Activated naive CD8-positive, alpha-beta T cell treated with anti-CD3 and anti-CD28 coated beads, Interleukin-2, amount 50 U/mL, for 16 hours (primary cell): ENCODE data around the gene TMEM269.
A peak's percentile ranks its signal among the peaks of the same experiment; 100 is the strongest.

Experiments
- DNase-seq: peaks from one replicate; pipeline ENCODE4 v3.0.0-alpha.2; 2020; ENCODE audit warnings: low read depth, low spot score

The TMEM269 gene

DNA sequence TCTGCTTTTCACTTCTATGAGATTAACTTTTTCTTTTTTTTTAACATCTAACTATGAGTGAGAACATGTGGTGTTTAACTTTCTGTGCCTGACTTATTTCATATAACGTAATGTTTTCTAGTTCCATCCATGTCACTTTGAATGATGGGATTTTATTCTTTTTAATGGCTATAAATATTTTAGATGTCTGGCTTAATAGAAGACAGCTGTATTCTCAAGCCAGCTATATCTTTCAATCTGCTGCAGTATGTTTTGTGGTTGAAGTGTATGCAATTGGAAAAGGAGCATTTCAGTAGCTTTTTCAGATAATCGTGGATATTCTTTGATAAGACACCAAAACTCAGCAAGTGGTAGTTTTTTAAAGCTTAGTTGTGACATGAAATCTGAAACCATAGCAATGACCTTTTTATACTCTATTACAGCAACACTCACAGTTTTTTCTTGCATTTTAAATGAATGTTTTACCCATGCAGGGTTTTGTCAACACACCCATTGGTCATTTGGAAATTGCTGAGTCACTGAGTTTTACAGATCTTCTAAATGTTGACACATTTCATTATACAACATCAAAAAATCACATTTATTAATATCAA, 38.1 kb downstream of the TMEM269 start:
- no peak for DNase-seq

- no peak for DNase-seq
Observed at GRCh38 chr1:42824481-42825035, 39.8 kb downstream of the TMEM269 start.

- no peak for DNase-seq
Observed at GRCh38 chr1:42825036-42825851, 40.5 kb downstream of the TMEM269 start.

DNA sequence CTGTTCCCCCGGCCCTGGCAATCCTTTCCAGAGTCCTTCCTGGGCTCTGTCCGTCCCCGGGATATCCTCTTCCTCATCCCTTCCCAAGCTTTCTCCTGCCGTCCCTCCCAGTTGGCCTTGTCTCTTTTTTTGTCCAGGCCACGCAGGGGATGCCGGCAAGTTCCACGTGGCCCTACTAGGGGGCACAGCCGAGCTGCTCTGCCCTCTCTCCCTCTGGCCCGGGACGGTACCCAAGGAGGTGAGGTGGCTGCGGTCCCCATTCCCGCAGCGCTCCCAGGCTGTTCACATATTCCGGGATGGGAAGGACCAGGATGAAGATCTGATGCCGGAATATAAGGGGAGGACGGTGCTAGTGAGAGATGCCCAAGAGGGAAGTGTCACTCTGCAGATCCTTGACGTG, 45.8 kb downstream of the TMEM269 start:
- DNase-seq = no peak

DNA sequence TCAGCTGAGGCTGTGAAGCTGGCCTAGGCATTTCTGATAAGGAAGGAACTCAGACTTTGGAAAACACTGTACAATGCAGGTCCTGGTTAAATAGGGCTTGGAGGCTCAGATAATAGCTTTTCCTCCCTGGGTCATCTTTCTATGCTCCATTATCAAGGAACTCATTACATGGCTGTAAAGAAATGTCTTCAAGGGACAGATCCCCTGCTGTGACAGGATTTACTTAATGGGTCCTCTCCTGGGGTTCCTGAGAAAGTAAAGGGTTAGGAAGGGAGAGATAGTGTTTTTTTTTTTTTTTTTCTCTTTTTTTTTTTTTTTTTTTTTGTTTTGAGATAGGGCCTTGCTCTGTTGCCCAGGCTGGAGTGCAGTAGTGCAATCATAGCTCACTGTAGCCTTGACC, 46.5 kb downstream of the TMEM269 start:
- DNase-seq = no peak

GRCh38 chr1:42832641-42833240, 48.0 kb downstream of the TMEM269 start:
- no peak for DNase-seq

DNA sequence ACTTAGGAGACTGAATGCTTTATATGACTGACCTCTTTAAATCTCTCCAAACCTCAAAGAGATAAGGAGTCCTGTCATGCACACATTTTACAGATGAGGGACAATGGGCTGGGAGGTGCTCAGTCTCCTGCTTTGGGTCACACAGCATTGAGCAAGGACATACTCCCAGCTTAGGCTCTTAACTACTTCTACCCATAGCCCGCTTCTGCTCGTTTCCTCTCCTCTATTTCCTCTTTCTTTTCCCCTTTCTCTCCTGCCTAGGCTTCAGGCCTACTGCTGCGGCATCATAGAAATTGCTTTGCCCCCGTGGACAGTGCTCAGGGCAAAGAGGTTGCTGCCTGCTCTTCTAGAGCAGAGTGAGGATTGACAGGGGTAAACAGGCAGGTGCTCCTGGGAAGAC, 49.2 kb downstream of the TMEM269 start:
- DNase-seq = no peak

GRCh38 chr1:42834803-42835202, 50.0 kb downstream of the TMEM269 start:
- DNase-seq = no peak

DNA sequence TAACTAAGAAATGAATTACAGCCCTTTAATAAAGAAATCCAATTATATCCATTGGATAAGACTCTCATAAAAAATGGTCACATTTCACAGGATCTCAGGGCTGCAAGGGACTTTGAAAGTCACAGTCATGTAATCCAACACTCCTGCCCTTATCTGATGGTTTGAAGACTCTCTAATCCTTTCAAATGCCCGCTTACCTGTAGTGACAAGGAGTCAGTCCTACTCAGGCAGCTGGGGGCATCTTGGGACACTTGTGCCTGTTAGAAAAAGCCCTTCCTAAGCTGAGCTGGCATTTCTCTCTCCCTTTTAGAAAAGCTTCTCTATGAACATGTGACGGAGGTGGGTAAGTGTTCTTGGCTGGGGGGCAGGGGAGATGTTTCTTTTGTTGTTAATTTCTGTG, 50.6 kb downstream of the TMEM269 start:
- no peak for DNase-seq

- no peak for DNase-seq
Observed at GRCh38 chr1:42837709-42838108, 52.9 kb downstream of the TMEM269 start.

- no peak for DNase-seq
Observed at GRCh38 chr1:42838482-42839190, 53.8 kb downstream of the TMEM269 start.

DNA sequence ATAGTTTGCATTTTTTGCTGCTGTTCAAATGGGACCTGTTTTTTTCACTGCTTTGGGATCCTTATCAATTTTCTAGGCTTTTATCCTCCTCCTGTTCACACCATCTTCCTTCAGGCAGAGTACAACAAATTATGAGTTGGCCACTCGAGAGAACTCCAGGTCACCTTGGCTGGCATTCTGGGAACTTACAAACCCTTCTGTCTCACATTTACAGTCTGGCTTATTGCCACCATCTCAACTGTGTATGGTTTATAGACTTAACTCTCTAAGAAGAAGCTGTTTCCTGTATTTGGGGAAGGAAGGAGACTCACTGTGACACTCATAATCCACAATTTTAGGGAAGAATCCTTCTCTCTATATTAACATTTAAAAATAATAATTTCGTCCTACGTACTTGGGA, 56.2 kb downstream of the TMEM269 start:
- DNase-seq = no peak

DNA sequence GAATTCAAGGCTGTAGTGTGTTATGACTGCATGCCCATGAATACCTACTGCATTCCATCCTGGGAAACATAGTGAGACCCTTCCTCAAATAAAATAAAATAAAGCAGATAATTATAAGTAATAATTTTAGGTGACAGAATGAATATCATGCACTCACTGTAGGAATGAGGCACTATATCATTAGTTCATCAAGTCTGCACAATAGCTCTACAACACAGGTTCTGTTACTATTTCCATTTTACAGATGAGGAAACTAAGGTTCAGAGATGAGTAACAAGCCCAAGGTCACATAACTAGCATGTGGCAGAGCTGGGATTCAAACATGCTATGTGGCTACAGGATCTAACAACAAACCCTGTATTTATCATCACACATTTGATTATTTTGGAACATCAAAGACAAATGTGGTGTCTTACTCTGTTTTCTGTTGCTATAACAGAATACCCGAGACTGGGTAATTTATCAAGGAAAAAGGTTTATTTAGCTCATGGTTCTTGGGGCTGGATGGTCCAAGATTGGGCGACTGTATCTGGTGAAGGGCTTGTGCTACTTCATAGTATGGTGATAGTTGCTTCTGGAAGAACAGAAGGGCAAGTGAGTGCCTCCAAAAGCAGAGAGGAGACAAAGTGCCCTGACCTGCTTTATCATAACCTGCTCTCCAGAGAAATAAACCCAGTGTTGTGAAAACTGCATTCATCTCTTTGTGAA, 56.8 kb downstream of the TMEM269 start:
- DNase-seq = no peak

GRCh38 chr1:42844592-42845140, 59.9 kb downstream of the TMEM269 start:
- DNase-seq = no peak

GRCh38 chr1:42845193-42845592, 60.4 kb downstream of the TMEM269 start:
- DNase-seq = no peak

DNA sequence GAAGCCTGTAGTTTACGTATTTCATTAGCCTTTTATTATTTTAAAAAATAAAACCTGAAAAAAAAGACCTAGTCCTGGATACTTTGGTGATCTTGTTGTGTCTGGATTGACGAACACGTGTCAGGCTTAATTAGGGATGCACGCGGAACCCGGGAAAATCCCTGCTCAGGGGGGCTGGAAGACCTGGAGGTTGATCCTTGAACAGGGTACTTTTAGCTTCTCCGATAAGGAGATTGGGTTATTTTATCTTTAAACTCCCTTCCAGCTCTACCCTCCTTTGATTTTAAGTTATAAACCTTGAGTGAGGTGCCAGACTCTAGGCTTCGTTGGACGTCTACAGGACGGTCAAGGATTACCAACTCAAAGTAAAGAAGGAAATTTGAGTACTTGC, 61.1 kb downstream of the TMEM269 start:
- no peak for DNase-seq

GRCh38 chr1:42846257-42847110, 61.7 kb downstream of the TMEM269 start, which contains the start of gene ZNF691:
ZNF691 (plus strand) TSS chr1:42846613; CDS start chr1:42849659, 3,046 bp downstream.
- peak; percentile 71 for DNase-seq

GRCh38 chr1:42847111-42847595, 62.4 kb downstream of the TMEM269 start:
- DNase-seq = no peak

- DNase-seq = no peak
Observed at GRCh38 chr1:42847721-42848460, 63.1 kb downstream of the TMEM269 start.
